CD4-positive, alpha-beta T cell treated with Interleukin-10 for 1 hour (primary cell): ENCODE measurements around the gene NECAB2.

ENCODE experiments used
- DNase-seq: peaks from one replicate; pipeline ENCODE4 v3.0.0-alpha.2; 2020

Gene NECAB2

GRCh38 chr16:84047626-84048025 is 79.6 kb downstream of the NECAB2 start:
- DNase-seq, result no peak

DNA sequence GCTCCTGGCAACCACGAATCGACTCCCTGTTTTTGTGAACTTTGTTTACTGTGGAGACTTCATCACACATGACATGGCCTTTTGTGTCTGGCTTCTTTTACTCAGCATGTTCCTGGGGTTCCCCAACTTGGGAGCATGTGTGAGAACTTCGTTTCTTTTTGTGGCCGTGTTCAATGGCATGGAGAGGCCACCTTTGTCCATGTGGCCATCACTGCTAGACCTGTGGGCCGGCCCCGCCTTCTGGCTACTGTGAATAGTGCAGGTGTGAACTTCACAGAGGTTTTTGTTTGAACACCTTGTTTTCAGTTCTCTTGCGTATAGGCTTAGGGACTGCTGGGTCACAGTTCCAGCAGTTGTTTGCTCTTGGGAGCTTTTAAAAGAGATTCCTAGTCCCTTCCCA is 80.2 kb downstream of the NECAB2 start:
- no peak for DNase-seq

GRCh38 chr16:84048871-84049270 is 80.8 kb downstream of the NECAB2 start:
- no peak for DNase-seq

- no peak for DNase-seq
Measured at GRCh38 chr16:84049403-84050060, 81.5 kb downstream of the NECAB2 start.

DNA sequence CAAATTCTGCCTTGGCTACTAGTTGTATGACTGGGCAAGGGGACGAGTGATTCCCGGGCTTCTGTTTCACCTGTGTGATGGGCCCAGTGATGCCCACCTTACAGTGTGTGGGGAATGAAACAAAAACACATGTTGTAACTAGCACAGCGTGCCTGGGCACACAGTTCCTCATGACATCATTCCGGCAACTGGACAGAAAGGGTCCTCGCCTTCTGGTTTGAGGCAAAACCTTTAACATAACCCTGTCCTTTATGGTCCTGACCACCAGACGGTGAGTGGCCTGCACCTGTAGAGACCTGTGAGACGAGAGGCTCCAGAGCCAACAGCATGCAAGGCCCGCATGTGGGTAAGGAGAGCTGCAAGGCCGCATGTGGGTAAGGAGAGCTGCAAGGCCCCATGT is 82.3 kb downstream of the NECAB2 start:
- no peak for DNase-seq

DNA sequence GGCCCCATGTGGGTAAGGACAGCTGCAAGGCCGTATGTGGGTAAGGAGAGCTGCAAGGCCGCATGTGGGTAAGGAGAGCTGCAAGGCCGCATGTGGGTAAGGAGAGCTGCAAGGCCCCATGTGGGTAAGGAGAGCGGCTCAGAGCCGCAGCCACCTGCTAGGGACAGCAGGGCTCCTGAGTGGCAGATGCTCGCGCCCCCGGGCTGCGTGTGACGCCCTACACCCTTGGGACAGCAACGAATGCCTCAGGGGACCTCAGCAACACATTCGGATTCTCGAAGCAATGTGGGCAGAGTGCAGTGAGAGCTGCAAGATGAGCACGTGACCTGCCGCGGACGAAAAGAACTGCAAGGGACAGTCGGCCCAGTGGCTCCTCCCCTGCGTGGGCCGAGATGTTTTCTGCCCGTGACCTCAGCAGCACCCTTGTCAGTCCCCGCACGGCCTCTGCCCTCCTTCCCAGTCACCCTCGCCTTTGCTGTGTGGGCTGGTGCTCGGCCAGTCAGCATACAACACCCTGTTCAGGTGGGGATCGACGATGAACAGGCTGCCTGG is 84.1 kb downstream of the NECAB2 start:
- no peak for DNase-seq
